Uterus (tissue), 4 donors: Measurements from ENCODE around the gene RSPH9. TPM values are rescaled to one million over a fixed set of nuclear protein-coding genes. Genes with fewer than 3 reads are reported as not detected.
A peak's percentile ranks its signal among the peaks of the same experiment; 100 is the strongest.
"Not testable (repeated sequence)": the region's sequence is repeated elsewhere in the genome, so short reads cannot be mapped to it uniquely, and the experiment has no call there.

ENCODE experiments used
- DNase-seq, 2 donors: peaks; one replicate each; pipeline ENCODE4 v3.0.0-alpha.2; 2019 to 2020
- H3K27ac ChIP-seq, 2 donors: fragments of 200-600 bp; sonication (generic); 1 replicate in 1 of 2; 2 replicates in 1 of 2; pipeline ENCODE4 v1.5.1; 2016 to 2018
- H3K27me3 ChIP-seq, 2 donors: fragments of 200-600 bp; sonication (generic); one replicate each; pipeline ENCODE4 v1.5.1; 2018 to 2019; ENCODE audit warnings: control low read depth in 1 of 2
- H3K36me3 ChIP-seq, 2 donors: fragments of 200-600 bp; sonication (generic); one replicate each; pipeline ENCODE4 v1.5.1; 2019; ENCODE audit warnings: control low read depth in 1 of 2
- H3K4me1 ChIP-seq, 2 donors: fragments of 200-600 bp; sonication (generic); one replicate each; pipeline ENCODE4 v1.5.1; 2018 to 2019; ENCODE audit warnings: control low read depth in 1 of 2
- H3K4me3 ChIP-seq, 2 donors: fragments of 200-600 bp; sonication (generic); 1 replicate in 1 of 2; 2 replicates in 1 of 2; pipeline ENCODE4 v1.5.1; 2018 to 2019; ENCODE audit warnings: mild to moderate bottlenecking in 1 of 2
- H3K9me3 ChIP-seq, 2 donors: fragments of 200-600 bp; sonication (generic); one replicate each; pipeline ENCODE4 v1.5.1; 2019; ENCODE audit warnings: control low read depth in 1 of 2
- POLR2A ChIP-seq, 2 donors: fragments of 450-650 bp; IDR thresholded peaks; one replicate each; pipeline ENCODE4 v1.6.1; 2016; ENCODE audit warnings: antibody characterized with exemption in 2 of 2, mild to moderate bottlenecking in 1 of 2, moderate library complexity in 1 of 2
- intact Hi-C: fragments of 100-400 bp; cut with DNase I; formaldehyde crosslinking; loops from one replicate; pipeline ENCODE4 v1.15.1; 2023; ENCODE audit warnings: low total_unique reads
- total RNA-seq, 4 donors: library from RNA; depleted of rRNA in 3 of 4; stranded (reverse); fragments of >200 nt in 3 of 4; gene quantifications; one replicate each; pipeline versions ENCODE4 v1.1.0 to v1.2.4, GENCODE V29; 2014 to 2023
- TF ChIP-seq, protein P1 (sequence below), 4 experiments: fragments of 200-600 bp in 2 of 4; fragments of 450-650 bp in 2 of 4; sonication (generic) in 2 of 4; IDR thresholded peaks; one replicate each; pipeline ENCODE4 v1.5.1; 2016 to 2019; ENCODE audit warnings: antibody characterized with exemption in 4 of 4, mild to moderate bottlenecking in 2 of 4, moderate library complexity in 1 of 4
- donor health status: DM: yes; HTN: yes; CAD: no.

Gene RSPH9
- total RNA-seq, 4 donors from 2014 or later: 1.9 to 2.0 TPM; not detected in 2

- Histone ChIP-seq H3K4me3 (peak overlapping the region; percentile 45 to 50), H3K36me3 (no peaks in the 10 kb centered on the region), H3K4me1 (peaks cover 0 to 4% of the 10 kb centered on the region in 2 donors), H3K27me3 (no peaks in the 10 kb centered on the region), H3K27ac (peak overlapping the region; percentile 26 to 81), H3K9me3 (no peaks in the 10 kb centered on the region)
- TF ChIP-seq, protein P1, sequence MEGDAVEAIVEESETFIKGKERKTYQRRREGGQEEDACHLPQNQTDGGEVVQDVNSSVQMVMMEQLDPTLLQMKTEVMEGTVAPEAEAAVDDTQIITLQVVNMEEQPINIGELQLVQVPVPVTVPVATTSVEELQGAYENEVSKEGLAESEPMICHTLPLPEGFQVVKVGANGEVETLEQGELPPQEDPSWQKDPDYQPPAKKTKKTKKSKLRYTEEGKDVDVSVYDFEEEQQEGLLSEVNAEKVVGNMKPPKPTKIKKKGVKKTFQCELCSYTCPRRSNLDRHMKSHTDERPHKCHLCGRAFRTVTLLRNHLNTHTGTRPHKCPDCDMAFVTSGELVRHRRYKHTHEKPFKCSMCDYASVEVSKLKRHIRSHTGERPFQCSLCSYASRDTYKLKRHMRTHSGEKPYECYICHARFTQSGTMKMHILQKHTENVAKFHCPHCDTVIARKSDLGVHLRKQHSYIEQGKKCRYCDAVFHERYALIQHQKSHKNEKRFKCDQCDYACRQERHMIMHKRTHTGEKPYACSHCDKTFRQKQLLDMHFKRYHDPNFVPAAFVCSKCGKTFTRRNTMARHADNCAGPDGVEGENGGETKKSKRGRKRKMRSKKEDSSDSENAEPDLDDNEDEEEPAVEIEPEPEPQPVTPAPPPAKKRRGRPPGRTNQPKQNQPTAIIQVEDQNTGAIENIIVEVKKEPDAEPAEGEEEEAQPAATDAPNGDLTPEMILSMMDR (IDR thresholded peaks at IDR 0.05): no peak
- TF ChIP-seq POLR2A (IDR thresholded peaks at IDR 0.05): no peak
- intact Hi-C loops: no loop called here
- DNase-seq: no peak
Observed at GRCh38 chr6:43645613-43645964, 753 bp downstream of the RSPH9 start.

DNA sequence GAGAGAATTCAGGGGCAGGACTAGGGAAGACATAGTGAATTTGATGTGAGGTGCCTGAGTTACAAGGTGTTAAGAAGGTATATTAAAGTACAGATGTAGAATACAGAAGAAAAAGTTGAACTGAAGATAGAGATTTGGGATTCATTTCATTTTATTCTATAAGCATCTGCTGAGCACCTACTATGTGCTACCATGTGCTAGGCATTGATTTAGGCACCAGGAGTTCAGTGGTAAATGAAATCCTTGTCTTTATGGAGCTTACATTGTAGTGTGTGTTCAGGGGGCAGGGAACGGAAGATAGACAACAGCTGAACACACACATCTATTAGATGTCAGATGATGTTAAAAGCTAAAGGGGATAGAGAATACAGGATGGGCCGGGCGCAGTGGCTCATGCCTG is 2.8 kb downstream of the RSPH9 start:
- no peak overlapping the region for H3K4me3 ChIP-seq
- intact Hi-C loops: no loop called here
- H3K9me3 ChIP-seq: no peaks in the 10 kb centered on the region
- TF ChIP-seq POLR2A (IDR thresholded peaks at IDR 0.05): no peak
- TF ChIP-seq, protein P1 (IDR thresholded peaks at IDR 0.05): no peak
- H3K4me1 ChIP-seq: peaks cover 0 to 4% of the 10 kb centered on the region in 2 donors
- no peak overlapping the region for H3K27ac ChIP-seq
- no peaks in the 10 kb centered on the region for H3K27me3 ChIP-seq
- no peak for DNase-seq
- H3K36me3 ChIP-seq: no peaks in the 10 kb centered on the region

DNA sequence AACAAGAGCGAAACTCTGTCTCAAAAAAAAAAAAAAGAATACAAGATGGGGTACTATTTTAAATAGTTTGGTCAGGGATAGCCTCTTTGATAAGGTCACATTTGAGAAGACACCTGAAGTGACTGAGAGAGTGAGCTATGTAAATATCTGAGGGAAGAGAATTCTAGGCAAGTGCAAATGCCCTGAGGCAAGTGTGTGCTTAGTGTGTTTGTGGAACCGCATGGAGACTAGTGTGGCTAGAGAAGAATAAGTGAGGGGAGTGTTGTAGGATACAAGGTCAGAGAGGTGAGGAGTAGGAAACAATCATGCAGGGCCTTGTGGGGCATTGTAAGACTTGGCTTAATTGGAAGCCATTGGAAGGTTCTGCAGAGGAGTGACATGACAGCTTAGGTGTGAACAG is 3.4 kb downstream of the RSPH9 start:
- Histone ChIP-seq H3K4me3 (no peak overlapping the region), H3K36me3 (no peaks in the 10 kb centered on the region), H3K4me1 (peaks cover 0 to 4% of the 10 kb centered on the region in 2 donors), H3K9me3 (no peaks in the 10 kb centered on the region), H3K27ac (no peak overlapping the region), H3K27me3 (no peaks in the 10 kb centered on the region)
- intact Hi-C loops: no loop called here
- DNase-seq: no peak
- TF ChIP-seq, protein P1 (IDR thresholded peaks at IDR 0.05): no peak
- TF ChIP-seq POLR2A (IDR thresholded peaks at IDR 0.05): no peak

GRCh38 chr6:43652822-43653221 is 8.0 kb downstream of the RSPH9 start:
- H3K4me3 ChIP-seq, intact Hi-C loops, H3K36me3 ChIP-seq: not testable (repeated sequence)

DNA sequence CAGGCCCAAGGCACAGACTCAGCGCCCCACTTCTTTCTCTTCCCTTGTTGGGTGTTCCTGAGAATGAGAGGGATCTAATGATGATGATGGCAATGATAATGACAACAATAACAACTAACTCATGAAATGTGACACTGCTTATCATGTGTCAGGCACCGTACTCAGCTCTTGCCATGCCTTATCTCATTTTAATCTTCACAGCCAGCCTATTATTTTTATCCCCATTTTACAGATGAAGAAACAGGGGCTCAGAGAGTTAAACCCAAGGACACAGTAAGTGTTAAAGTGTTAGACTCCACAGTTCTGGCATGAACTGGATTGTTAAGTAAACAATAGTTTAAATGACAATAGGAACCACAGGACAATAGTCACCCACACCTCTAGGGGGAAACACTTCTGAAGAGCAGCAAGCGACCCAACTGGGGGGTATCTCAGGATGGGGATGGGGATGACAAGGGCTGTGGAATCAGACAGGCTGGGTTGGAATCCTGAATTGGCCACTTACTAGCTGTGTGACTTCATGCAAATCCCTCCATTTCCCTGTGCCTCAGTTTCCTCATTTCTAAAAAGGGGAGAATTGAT is 12.5 kb downstream of the RSPH9 start:
- Histone ChIP-seq H3K9me3 (no peaks in the 10 kb centered on the region), H3K27ac (no peak overlapping the region), H3K4me3 (no peak overlapping the region), H3K4me1 (no peaks in the 10 kb centered on the region), H3K36me3 (no peaks in the 10 kb centered on the region), H3K27me3 (no peaks in the 10 kb centered on the region)
- TF ChIP-seq, protein P1 (IDR thresholded peaks at IDR 0.05): no peak
- no peak for TF ChIP-seq POLR2A (IDR thresholded peaks at IDR 0.05)
- intact Hi-C loops: no loop called here
- DNase-seq: no peak

More at GRCh38 chr6:43652822-43653221, 8.0 kb downstream of the RSPH9 start:
- H3K27me3 ChIP-seq, DNase-seq, H3K9me3 ChIP-seq, H3K4me1 ChIP-seq, H3K27ac ChIP-seq: not testable (repeated sequence)

DNA sequence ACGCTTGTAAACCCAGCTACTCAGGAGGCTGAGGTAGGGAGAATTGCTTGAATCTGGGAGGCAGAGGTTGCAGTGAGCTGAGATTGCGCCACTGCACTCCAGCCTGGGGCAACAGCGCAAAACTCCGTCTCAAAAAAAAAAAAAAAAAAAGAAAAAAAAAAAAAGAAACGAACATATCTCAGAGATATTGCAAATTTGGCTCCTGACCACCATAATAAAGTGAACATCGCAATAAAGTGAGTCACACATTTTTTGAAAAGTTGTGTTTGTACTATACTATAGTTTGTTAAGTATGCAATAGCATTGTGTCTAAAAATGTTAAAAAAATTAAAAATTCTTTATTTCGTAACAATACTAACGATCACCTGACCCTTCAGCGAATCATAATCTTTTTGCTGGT is 13.3 kb downstream of the RSPH9 start:
- H3K4me3 ChIP-seq: no peak overlapping the region
- H3K9me3 ChIP-seq: no peaks in the 10 kb centered on the region
- H3K4me1 ChIP-seq: no peaks in the 10 kb centered on the region
- no peaks in the 10 kb centered on the region for H3K36me3 ChIP-seq
- intact Hi-C loops: no loop called here
- H3K27ac ChIP-seq: no peak overlapping the region
- TF ChIP-seq, protein P1 (IDR thresholded peaks at IDR 0.05): no peak
- no peak for TF ChIP-seq POLR2A (IDR thresholded peaks at IDR 0.05)
- H3K27me3 ChIP-seq: no peaks in the 10 kb centered on the region
- DNase-seq: no peak

DNA sequence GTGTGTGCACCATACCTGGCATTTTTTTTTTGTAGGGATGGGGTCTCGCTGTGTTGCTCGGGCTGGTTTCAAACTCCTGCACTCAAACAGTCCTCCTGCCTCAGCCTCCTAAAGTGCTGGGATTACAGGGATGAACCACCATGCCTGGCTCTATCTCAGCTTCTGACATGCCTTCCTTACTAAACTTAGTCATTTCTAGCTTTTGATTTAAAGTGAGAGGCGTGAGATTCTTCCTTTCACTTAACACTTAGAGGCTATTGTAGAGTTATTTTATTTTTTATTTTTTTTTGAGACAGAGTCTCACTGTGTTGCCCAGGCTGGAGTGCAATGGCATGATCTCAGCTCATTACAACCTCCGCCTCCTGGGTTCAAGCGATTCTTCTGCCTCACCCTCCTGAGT is 18.1 kb downstream of the RSPH9 start:
- intact Hi-C loops, DNase-seq, H3K27ac ChIP-seq: not testable (repeated sequence)

More for the DNA sequence above, 18.1 kb downstream of the RSPH9 start:
- not testable (repeated sequence) for H3K4me1 ChIP-seq, H3K27me3 ChIP-seq, H3K36me3 ChIP-seq, H3K9me3 ChIP-seq, H3K4me3 ChIP-seq
